ENCODE results near the gene PAM.

DNA sequence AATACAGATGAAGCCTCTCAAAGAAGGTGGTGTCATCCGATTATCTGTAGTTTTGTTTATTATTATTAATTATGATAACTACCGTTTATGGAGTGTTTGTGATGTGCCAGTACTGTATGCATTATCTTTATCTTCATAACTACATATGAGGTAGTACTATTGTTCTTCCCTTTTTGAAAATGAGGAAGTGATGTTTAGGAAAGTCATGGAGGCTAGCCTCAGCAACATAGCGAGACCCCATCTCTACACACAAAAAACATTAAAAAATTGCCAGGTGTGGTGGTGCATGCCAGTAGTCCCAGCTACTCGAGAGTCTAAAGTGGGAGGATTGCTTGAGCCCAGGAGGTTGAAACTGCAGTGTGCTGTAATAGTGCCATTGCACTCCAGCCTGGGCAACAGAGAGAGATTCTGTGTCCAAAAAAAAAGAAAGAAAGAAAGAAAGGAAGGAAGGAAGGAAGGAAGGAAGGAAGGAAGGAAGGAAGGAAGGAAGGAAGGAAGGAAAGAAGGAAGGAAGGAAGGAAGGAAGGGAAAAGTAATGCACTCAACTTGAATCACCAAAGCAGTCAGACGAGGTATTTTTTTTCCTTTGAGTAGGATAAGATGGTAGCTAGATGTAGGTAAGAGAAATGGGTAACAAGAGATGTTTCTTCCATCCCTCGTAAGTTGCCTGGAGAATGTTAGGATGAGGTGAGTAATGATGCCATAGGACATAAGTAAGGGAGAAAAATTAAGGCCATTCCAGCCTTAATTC is 47.8 kb downstream of the PAM start:
- TF ChIP-seq YY1 (IDR thresholded peaks at IDR 0.05; ENCODE audit: insufficient read depth, insufficient read length) = no peak
- no peak for TF ChIP-seq ZNF274 (IDR thresholded peaks at IDR 0.05; ENCODE audit: low read depth, low read length)
